ENCODE data around the gene LCN6. TPM values are rescaled to one million over a fixed set of nuclear protein-coding genes. Genes with fewer than 3 reads are reported as not detected.

Gene LCN6
- total and polyA plus RNA-seq, 2 experiments from 2014 or later, result not detected

- peak; percentile 72 for DNase-seq (ENCODE audit: low spot score)
Observed at GRCh38 chr9:136784997-136785361, 36.7 kb upstream of the LCN6 start.

GRCh38 chr9:136784249-136784996, 36.1 kb upstream of the LCN6 start:
- Histone ChIP-seq H3K9me3 (ENCODE audit: low read depth) (no peaks in the 10 kb centered on the region), H3K27me3 (no peaks in the 10 kb centered on the region), H3K27ac (no peak overlapping the region), H4K20me1 (ENCODE audit: insufficient read depth, poor library complexity, severe bottlenecking) (no peaks in the 10 kb centered on the region), H3K4me2 (no peak overlapping the region), H3K36me3 (replicated peaks; ENCODE audit: insufficient read depth, low read depth) (no peaks in the 10 kb centered on the region), H2AFZ (no peak overlapping the region), H3K4me1 (ENCODE audit: insufficient read depth) (peaks cover 33% of the 10 kb centered on the region), H3K9me2 (replicated peaks; ENCODE audit: insufficient read depth) (no peaks in the 10 kb centered on the region), H3K79me2 (no peaks in the 10 kb centered on the region), H3K4me3 (no peak overlapping the region)
- DNase-seq (ENCODE audit: low spot score), result no peak
- WGBS (ENCODE audit: low lambda C conversion rate, missing lambda C conversion rate), result 56% methylated on average over 9 of the region's 9 CpGs
- no peak for TF ChIP-seq EZH2phosphoT487 (IDR thresholded peaks at IDR 0.05; ENCODE audit: low read depth, severe bottlenecking, unreplicated experiment)
- no peak for TF ChIP-seq EZH2 (IDR thresholded peaks at IDR 0.05; ENCODE audit: borderline replicate concordance)
- TF ChIP-seq CTCF (IDR thresholded peaks at IDR 0.05; ENCODE audit: poor library complexity), result peak; percentile 53

More at GRCh38 chr9:136784997-136785361, 36.7 kb upstream of the LCN6 start:
- H3K27ac ChIP-seq, result no peak overlapping the region
- H3K9me2 ChIP-seq (replicated peaks; ENCODE audit: insufficient read depth), result no peaks in the 10 kb centered on the region
- no peaks in the 10 kb centered on the region for H3K27me3 ChIP-seq
- no peaks in the 10 kb centered on the region for H3K79me2 ChIP-seq
- H4K20me1 ChIP-seq (ENCODE audit: insufficient read depth, poor library complexity, severe bottlenecking), result no peaks in the 10 kb centered on the region
- H3K4me3 ChIP-seq, result no peak overlapping the region
- H3K4me1 ChIP-seq (ENCODE audit: insufficient read depth), result peaks cover 37% of the 10 kb centered on the region
- H3K9me3 ChIP-seq (ENCODE audit: low read depth), result no peaks in the 10 kb centered on the region
- H3K36me3 ChIP-seq (replicated peaks; ENCODE audit: insufficient read depth, low read depth), result no peaks in the 10 kb centered on the region
- 49% methylated on average over 6 of the region's 6 CpGs for WGBS (ENCODE audit: low lambda C conversion rate, missing lambda C conversion rate)
- H2AFZ ChIP-seq, result no peak overlapping the region
- H3K4me2 ChIP-seq, result no peak overlapping the region
- no peak for TF ChIP-seq CTCF (IDR thresholded peaks at IDR 0.05; ENCODE audit: poor library complexity)
- no peak for TF ChIP-seq EZH2phosphoT487 (IDR thresholded peaks at IDR 0.05; ENCODE audit: low read depth, severe bottlenecking, unreplicated experiment)
- TF ChIP-seq EZH2 (IDR thresholded peaks at IDR 0.05; ENCODE audit: borderline replicate concordance), result no peak

- no peak overlapping the region for H2AFZ ChIP-seq
- no peak overlapping the region for H3K4me3 ChIP-seq
- H3K27me3 ChIP-seq, result no peaks in the 10 kb centered on the region
- no peaks in the 10 kb centered on the region for H3K9me3 ChIP-seq (ENCODE audit: low read depth)
- H3K79me2 ChIP-seq, result no peaks in the 10 kb centered on the region
- H3K4me2 ChIP-seq, result no peak overlapping the region
- DNase-seq (ENCODE audit: low spot score), result no peak
- H3K27ac ChIP-seq, result no peak overlapping the region
- H4K20me1 ChIP-seq (ENCODE audit: insufficient read depth, poor library complexity, severe bottlenecking), result no peaks in the 10 kb centered on the region
- TF ChIP-seq CTCF (IDR thresholded peaks at IDR 0.05; ENCODE audit: poor library complexity) (no peak), EZH2 (IDR thresholded peaks at IDR 0.05; ENCODE audit: borderline replicate concordance) (no peak), EZH2phosphoT487 (IDR thresholded peaks at IDR 0.05; ENCODE audit: low read depth, severe bottlenecking, unreplicated experiment) (no peak)
- H3K9me2 ChIP-seq (replicated peaks; ENCODE audit: insufficient read depth), result no peaks in the 10 kb centered on the region
- 92% methylated on average over 3 of the region's 3 CpGs for WGBS (ENCODE audit: low lambda C conversion rate, missing lambda C conversion rate)
- no peaks in the 10 kb centered on the region for H3K36me3 ChIP-seq (replicated peaks; ENCODE audit: insufficient read depth, low read depth)
- peaks cover 28% of the 10 kb centered on the region for H3K4me1 ChIP-seq (ENCODE audit: insufficient read depth)
Observed at GRCh38 chr9:136782452-136782851, 34.1 kb upstream of the LCN6 start.

All from hepatocyte (in vitro differentiated cells).